ENCODE results near the gene MYBPC2.

DNA sequence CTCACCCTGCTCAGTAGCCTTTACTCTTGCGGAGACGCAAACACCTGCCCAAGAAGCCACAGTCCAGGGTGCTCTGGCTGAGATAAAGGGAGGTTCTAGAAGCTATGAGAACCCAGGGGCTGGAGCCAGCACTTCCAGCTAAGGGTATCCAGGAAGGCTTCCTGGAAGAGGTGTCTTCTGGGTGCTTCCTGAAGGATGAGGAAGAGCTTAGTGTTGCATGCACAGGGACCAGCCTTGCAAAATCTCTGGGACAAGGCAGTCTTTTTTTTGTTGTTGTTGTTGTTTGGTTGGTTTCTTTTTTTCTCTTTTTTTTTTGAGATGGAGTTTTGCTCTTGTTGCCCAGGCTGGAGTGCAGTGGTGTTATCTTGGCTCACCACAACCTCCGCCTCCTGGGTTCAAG is 20.6 kb downstream of the MYBPC2 start:
- no peak for TF ChIP-seq CTCF (IDR thresholded peaks at IDR 0.05)
- TF ChIP-seq POLR2AphosphoS5 (IDR thresholded peaks at IDR 0.05; ENCODE audit: low read depth, low read length): no peak
- TF ChIP-seq, protein P1, sequence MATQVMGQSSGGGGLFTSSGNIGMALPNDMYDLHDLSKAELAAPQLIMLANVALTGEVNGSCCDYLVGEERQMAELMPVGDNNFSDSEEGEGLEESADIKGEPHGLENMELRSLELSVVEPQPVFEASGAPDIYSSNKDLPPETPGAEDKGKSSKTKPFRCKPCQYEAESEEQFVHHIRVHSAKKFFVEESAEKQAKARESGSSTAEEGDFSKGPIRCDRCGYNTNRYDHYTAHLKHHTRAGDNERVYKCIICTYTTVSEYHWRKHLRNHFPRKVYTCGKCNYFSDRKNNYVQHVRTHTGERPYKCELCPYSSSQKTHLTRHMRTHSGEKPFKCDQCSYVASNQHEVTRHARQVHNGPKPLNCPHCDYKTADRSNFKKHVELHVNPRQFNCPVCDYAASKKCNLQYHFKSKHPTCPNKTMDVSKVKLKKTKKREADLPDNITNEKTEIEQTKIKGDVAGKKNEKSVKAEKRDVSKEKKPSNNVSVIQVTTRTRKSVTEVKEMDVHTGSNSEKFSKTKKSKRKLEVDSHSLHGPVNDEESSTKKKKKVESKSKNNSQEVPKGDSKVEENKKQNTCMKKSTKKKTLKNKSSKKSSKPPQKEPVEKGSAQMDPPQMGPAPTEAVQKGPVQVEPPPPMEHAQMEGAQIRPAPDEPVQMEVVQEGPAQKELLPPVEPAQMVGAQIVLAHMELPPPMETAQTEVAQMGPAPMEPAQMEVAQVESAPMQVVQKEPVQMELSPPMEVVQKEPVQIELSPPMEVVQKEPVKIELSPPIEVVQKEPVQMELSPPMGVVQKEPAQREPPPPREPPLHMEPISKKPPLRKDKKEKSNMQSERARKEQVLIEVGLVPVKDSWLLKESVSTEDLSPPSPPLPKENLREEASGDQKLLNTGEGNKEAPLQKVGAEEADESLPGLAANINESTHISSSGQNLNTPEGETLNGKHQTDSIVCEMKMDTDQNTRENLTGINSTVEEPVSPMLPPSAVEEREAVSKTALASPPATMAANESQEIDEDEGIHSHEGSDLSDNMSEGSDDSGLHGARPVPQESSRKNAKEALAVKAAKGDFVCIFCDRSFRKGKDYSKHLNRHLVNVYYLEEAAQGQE (IDR thresholded peaks at IDR 0.05; ENCODE audit: insufficient read depth in 1 of 2, low read depth in 2 of 2, low read length in 1 of 2): no peak
